ENCODE results near the gene MAP7D1.

The MAP7D1 gene

DNA sequence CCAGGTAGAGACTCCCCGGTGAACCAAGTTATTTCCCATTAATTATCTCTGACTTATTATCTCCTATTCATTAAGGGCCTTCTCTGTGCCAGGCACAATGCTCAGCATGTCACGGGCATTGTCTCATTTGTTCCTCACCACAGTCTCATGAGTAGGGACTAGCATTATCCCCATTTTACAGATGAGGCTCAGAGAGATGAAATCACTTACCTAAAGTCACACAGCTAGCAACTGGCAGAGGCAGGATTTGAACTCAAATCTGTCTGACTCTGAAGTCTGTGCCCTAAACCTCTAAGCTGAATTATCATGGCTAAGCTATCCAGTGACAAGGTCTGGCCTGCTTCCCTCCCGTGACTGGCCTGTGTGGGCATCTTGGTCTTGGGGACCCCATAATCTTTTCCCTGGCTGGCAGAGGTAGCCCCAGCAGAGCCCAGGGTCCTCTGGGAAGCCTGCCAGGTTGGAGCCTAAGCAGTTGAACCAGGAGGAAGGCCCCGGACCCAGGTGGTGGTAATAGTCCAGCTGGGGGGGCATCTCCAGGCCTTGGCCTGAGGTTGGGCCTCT, 4.5 kb downstream of the MAP7D1 start:
- Mint-ChIP-seq H3K27me3 (no peaks in the 10 kb centered on the region), H3K27ac (peak overlapping the region; percentile 91), H3K4me1 (peaks cover 69% of the 10 kb centered on the region), H3K36me3 (peaks cover 56% of the 10 kb centered on the region), H3K9me3 (no peaks in the 10 kb centered on the region), H3K4me3 (peak overlapping the region; percentile 71)
- CTCF ChIA-PET: interaction anchor here (0.6 to 8.2 kb wide), 8 partner anchors 10 to 147 kb away, joined by 3 to 72 read pairs (median 4); partner anchors contain the start of gene TRAPPC3
- DNase-seq: no peak

GRCh38 chr1:36160949-36161485, 5.1 kb downstream of the MAP7D1 start:
- peak overlapping the region; percentile 71 for H3K4me3 Mint-ChIP-seq
- no peaks in the 10 kb centered on the region for H3K9me3 Mint-ChIP-seq
- peak overlapping the region; percentile 91 for H3K27ac Mint-ChIP-seq
- no peaks in the 10 kb centered on the region for H3K27me3 Mint-ChIP-seq
- CTCF ChIA-PET: interaction anchor here (0.6 to 8.2 kb wide), 7 partner anchors 9 to 1326 kb away, joined by 3 to 72 read pairs (median 4); partner anchors contain the start of gene TRAPPC3
- H3K4me1 Mint-ChIP-seq: peaks cover 69% of the 10 kb centered on the region
- peak; percentile 86 for DNase-seq
- peaks cover 58% of the 10 kb centered on the region for H3K36me3 Mint-ChIP-seq

DNA sequence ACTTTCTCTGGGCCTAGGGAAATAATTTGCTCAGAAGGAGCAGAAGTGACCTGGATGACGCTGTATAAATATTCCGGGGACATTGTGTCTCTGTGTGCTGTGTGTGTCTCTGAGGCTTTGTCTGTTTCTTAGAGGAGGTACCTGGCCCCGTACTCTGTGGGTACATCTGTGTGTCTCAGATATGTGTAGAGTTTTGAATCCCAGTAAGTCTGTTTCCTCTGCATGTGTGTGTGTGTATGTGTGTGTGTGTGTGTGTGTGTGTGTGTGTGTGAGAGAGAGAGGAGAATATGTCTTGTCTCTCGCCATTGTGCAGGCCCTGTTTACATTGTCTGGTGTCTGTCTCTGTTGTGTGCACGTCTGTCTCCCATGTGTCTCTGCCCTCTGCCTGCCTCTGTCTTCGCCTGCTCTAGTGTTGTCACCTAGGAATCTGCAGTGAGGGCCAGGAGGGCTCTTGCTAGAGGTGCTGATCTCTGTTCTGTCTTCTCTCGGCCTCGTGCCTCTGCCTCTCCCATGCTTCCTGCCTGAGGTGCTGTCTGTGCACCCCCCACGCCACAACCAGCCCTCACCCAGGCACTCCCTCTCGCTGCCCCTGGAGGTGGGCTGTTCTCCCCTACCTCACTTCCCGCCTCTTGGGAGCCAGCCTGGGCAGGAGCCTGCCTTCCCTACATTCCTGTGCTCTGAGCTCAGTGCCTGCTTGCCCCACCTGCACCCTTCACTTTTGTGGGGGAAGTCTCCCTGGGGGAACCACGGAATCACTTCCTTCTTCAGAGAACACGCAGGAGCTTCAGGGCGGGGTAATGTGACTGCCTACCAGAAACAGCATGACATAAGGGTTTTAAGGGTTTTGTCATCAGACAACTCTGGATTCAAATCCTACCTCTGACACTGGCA, 5.9 kb downstream of the MAP7D1 start:
- Mint-ChIP-seq H3K36me3 (peaks cover 63% of the 10 kb centered on the region), H3K9me3 (no peaks in the 10 kb centered on the region), H3K27me3 (no peaks in the 10 kb centered on the region), H3K27ac (peak overlapping the region; percentile 91), H3K4me3 (peak overlapping the region; percentile 71), H3K4me1 (peaks cover 74% of the 10 kb centered on the region)
- peak; percentile 72 for DNase-seq
- CTCF ChIA-PET: interaction anchor here (1.0 to 8.2 kb wide), 6 partner anchors 8 to 145 kb away, joined by 3 to 72 read pairs (median 4); partner anchors contain the start of gene TRAPPC3

- CTCF ChIA-PET: interaction anchor here (1.0 to 8.2 kb wide), 3 partner anchors 12 to 123 kb away, joined by 4 to 72 read pairs (median 70); partner anchors contain the start of gene TRAPPC3
- Mint-ChIP-seq H3K4me1 (peaks cover 73% of the 10 kb centered on the region), H3K4me3 (peak overlapping the region; percentile 71), H3K27ac (peak overlapping the region; percentile 91), H3K9me3 (no peaks in the 10 kb centered on the region), H3K27me3 (no peaks in the 10 kb centered on the region), H3K36me3 (peaks cover 60% of the 10 kb centered on the region)
- no peak for DNase-seq
These were observed 6.8 kb downstream of the MAP7D1 start for GRCh38 chr1:36162680-36163239.

- Mint-ChIP-seq H3K4me3 (no peak overlapping the region), H3K27ac (peak overlapping the region; percentile 91), H3K4me1 (peaks cover 69% of the 10 kb centered on the region), H3K36me3 (peaks cover 56% of the 10 kb centered on the region), H3K27me3 (no peaks in the 10 kb centered on the region), H3K9me3 (no peaks in the 10 kb centered on the region)
- CTCF ChIA-PET: interaction anchor here (1.0 to 8.2 kb wide), 3 partner anchors 13 to 122 kb away, joined by 4 to 72 read pairs (median 70); partner anchors contain the start of gene TRAPPC3
- DNase-seq: no peak
These were observed 7.5 kb downstream of the MAP7D1 start for GRCh38 chr1:36163426-36163825.

GRCh38 chr1:36164361-36164760, 8.4 kb downstream of the MAP7D1 start:
- H3K4me1 Mint-ChIP-seq: peaks cover 64% of the 10 kb centered on the region

GRCh38 chr1:36165145-36165544, 9.2 kb downstream of the MAP7D1 start:
- CTCF ChIA-PET: interaction anchor here (2.5 to 8.2 kb wide), 2 partner anchors 15 to 23 kb away, joined by 11 to 70 read pairs; partner anchors contain the start of gene TRAPPC3
- Mint-ChIP-seq H3K4me3 (no peak overlapping the region), H3K27me3 (no peaks in the 10 kb centered on the region), H3K4me1 (peaks cover 56% of the 10 kb centered on the region), H3K9me3 (no peaks in the 10 kb centered on the region), H3K36me3 (peaks cover 49% of the 10 kb centered on the region), H3K27ac (no peak overlapping the region)
- DNase-seq: no peak

More at GRCh38 chr1:36164361-36164760, 8.4 kb downstream of the MAP7D1 start:
- CTCF ChIA-PET: interaction anchor here (6.1 to 8.2 kb wide), 2 partner anchors 14 to 23 kb away, joined by 70 to 72 read pairs; partner anchors contain the start of gene TRAPPC3
- Mint-ChIP-seq H3K4me3 (no peak overlapping the region), H3K27ac (no peak overlapping the region), H3K9me3 (no peaks in the 10 kb centered on the region), H3K27me3 (no peaks in the 10 kb centered on the region), H3K36me3 (peaks cover 54% of the 10 kb centered on the region)
- no peak for DNase-seq

GRCh38 chr1:36166136-36166535, 10.2 kb downstream of the MAP7D1 start:
- Mint-ChIP-seq H3K4me1 (peaks cover 47% of the 10 kb centered on the region), H3K27ac (peak overlapping the region; percentile 56), H3K36me3 (peaks cover 47% of the 10 kb centered on the region), H3K27me3 (no peaks in the 10 kb centered on the region), H3K4me3 (no peak overlapping the region), H3K9me3 (no peaks in the 10 kb centered on the region)
- CTCF ChIA-PET: interaction anchor here (2.5 to 8.2 kb wide), 2 partner anchors 16 to 22 kb away, joined by 11 to 70 read pairs; partner anchors contain the start of gene TRAPPC3
- DNase-seq: no peak

GRCh38 chr1:36166938-36167905, 11.3 kb downstream of the MAP7D1 start:
- DNase-seq: no peak
- H3K36me3 Mint-ChIP-seq: peaks cover 47% of the 10 kb centered on the region

DNA sequence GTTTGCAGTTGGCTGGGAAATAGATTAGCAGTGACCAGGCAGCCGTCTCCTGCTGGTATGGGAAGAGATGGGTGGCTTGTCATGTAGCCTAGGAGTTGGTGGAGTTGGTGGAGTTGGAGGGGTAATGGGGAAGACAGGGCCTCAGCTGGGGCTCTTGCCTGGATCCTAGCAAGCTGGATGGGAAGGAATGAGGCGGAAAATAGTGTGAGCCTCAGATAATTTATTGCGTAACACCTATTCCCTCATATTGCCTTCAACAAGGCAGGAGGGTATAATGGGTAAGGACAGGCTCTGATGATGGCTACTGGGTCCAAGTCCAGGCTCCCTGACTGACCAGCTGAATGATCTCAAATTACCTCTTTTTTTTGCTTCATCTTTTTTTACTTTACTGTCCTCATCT, 12.6 kb downstream of the MAP7D1 start:
- H3K27ac Mint-ChIP-seq: peak overlapping the region; percentile 9
- peaks cover 51% of the 10 kb centered on the region for H3K36me3 Mint-ChIP-seq
- no peak for DNase-seq
- peaks cover 23% of the 10 kb centered on the region for H3K4me1 Mint-ChIP-seq
- H3K27me3 Mint-ChIP-seq: no peaks in the 10 kb centered on the region
- H3K4me3 Mint-ChIP-seq: no peak overlapping the region
- CTCF ChIA-PET: interaction anchor here (3.1 kb wide), 1 partner anchor 20 kb away, joined by 10 read pairs; no protein-coding TSS in a partner anchor
- H3K9me3 Mint-ChIP-seq: no peaks in the 10 kb centered on the region

More at GRCh38 chr1:36166938-36167905, 11.3 kb downstream of the MAP7D1 start:
- H3K9me3 Mint-ChIP-seq: no peaks in the 10 kb centered on the region
- CTCF ChIA-PET: interaction anchor here (2.5 to 8.2 kb wide), 2 partner anchors 18 to 20 kb away, joined by 11 to 70 read pairs; partner anchors contain the start of gene TRAPPC3
- H3K4me1 Mint-ChIP-seq: peaks cover 36% of the 10 kb centered on the region
- no peaks in the 10 kb centered on the region for H3K27me3 Mint-ChIP-seq
- peak overlapping the region; percentile 26 for H3K27ac Mint-ChIP-seq
- H3K4me3 Mint-ChIP-seq: no peak overlapping the region

- H3K4me1 Mint-ChIP-seq: peaks cover 14% of the 10 kb centered on the region
- H3K27ac Mint-ChIP-seq: no peak overlapping the region
These were observed 14.9 kb downstream of the MAP7D1 start for GRCh38 chr1:36170643-36171412.

More at GRCh38 chr1:36170643-36171412, 14.9 kb downstream of the MAP7D1 start:
- Mint-ChIP-seq H3K4me3 (no peak overlapping the region), H3K27me3 (no peaks in the 10 kb centered on the region), H3K9me3 (no peaks in the 10 kb centered on the region), H3K36me3 (peaks cover 63% of the 10 kb centered on the region)
- CTCF ChIA-PET: interaction anchor here (1.0 to 3.1 kb wide), 3 partner anchors 10 to 115 kb away, joined by 4 to 10 read pairs (median 7); no protein-coding TSS in a partner anchor
- DNase-seq: no peak

Data from activated naive CD4-positive, alpha-beta T cell treated with anti-CD3 and anti-CD28 coated beads, Interleukin-2, amount 10 ng/mL, durations not matched to agents 7 days and 5 days (primary cell).